GM19452 (cell line): ENCODE data around the gene RS1.

ENCODE experiments used
- ATAC-seq: cut with Tn5 transposase; IDR thresholded peaks from one replicate; pipeline ENCODE4 v1.9.1; 2021; ENCODE audit not compliant: unreplicated experiment

The RS1 gene

DNA sequence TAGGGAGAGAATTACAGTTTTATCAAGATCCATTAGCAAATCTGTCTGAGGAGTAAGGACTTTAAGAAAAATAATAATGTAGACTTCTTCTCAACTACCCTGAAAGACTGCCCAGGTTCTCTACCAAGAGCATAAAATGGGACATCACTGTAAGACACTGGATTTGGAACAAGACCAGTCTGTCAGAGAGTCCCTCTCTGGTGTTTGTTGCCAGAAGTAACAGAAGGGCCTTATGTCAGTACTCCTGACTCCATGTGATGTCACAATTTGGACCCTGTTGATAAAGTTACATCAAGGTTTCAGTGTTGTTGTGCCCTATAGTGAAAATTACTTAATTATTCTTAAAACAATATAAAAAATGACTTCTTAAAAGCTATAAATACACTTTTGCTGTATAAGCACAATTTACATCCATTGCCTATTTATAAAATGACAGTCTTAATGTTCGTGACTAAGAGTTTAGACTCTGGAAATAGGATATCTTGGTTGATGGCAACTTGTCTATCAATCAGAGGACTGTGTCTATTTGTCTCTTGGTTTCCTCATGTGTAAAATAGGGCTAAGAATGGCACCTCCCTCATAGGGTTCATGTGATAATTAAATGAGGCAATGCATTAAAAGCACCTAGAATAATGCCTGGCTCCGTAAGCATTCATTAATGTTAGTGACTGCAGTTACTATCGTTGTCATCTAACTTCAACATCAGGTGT, 57.8 kb downstream of the RS1 start:
- no peak for ATAC-seq

DNA sequence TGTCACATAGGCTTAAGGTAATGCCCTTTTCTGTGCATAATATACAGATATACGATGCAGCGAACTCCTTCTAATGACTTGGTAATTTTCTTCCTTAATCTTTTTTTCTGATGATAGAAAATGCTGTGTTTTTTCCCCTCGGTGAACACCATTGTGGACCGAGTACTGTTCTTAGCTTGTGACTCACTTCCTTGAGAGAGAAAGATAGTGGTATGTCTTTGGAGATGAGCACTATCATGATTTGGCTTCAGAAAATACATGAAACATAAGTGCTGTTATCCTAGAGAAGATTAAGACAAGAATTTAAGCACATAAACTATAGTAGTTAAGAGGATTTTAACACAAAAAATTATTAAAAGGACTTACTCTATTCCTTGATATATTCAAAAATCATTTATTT, 63.9 kb downstream of the RS1 start:
- ATAC-seq, result no peak

DNA sequence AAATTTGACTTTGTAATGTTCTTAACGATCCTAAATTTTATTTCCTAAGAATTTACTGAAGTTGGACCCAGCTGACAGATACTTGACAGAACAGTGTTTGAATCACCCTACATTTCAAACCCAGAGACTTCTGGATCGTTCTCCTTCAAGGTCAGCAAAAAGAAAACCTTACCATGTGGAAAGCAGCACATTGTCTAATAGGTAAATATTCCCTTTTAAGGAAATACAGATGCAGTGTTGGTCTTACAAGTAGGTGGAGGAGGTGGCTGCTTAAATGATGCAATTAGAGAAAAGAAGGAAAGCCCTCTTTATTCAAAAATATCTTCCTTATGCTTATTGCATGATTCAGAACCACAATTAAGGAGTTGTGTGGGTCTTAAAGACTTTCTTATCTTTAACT, 73.5 kb downstream of the RS1 start:
- ATAC-seq, result no peak

DNA sequence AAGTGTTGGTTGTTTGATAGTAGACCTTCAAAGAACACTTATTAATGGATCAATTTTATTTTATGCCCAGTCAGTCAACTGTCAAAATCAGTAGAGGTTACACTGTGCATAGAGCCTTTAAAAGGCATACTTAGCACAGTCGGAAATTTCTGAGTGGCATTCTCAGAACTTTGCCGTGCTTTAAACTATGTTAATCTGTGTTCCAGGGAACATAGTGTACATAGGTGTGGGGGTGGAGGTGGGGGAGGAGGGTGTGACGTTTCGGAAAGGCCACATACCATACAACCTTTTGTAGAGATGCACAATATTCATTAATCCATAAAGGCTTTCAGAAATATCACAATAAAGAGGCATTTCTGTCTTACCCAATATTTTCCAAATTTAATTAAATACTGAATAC, 75.8 kb downstream of the RS1 start:
- ATAC-seq, result no peak

DNA sequence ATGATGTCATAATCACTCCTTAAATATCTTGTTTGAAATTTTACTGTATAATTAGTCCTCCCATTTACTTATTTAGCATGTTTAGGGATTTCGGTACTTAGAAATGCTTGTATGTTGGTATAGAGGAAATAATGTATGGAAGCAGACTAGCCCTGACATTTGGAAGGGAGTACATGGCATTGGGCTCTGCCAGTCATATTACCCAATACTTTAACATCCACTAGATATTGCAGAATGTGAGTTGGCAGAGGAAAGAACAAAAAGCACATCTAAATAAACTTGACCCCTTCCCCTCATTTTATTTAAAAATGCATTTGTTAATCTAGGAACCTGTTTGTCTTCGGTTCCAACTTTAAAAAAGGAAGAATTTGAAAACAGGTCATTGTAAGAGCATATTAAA, 77.8 kb downstream of the RS1 start:
- no peak for ATAC-seq

DNA sequence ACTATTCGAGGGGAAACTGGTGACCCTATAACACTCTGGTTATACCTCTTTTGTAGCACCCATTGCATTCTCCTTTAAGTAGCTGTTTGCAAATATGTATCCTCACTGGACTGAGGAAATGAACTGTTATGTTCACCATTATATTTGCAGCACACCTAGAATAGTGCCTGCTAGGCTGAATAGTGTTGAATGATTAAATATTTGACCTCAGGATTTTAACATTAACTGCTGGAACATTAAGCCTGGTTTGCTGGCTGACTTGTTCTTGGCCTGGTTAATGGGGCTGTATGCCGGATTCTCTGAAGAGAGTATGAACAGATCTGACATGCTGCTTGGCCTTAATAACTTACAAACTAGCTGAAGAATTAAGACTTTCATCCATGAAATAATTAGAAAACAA, 80.1 kb downstream of the RS1 start:
- no peak for ATAC-seq
